GM18499 (cell line): ENCODE measurements around the gene MTR.

ENCODE experiments used
- ATAC-seq: cut with Tn5 transposase; IDR thresholded peaks from one replicate; pipeline ENCODE4 v1.9.1; 2021; ENCODE audit warnings: moderate number of reproducible peaks; ENCODE audit not compliant: insufficient read depth, unreplicated experiment

MTR gene

GRCh38 chr1:236945002-236945401 lies 149.9 kb downstream of the MTR start:
- no peak for ATAC-seq

- no peak for ATAC-seq
Measured at GRCh38 chr1:236947794-236948193, 152.7 kb downstream of the MTR start.

- ATAC-seq = no peak
Measured at GRCh38 chr1:236948381-236948780, 153.3 kb downstream of the MTR start.

- ATAC-seq = no peak
Measured at GRCh38 chr1:236948996-236949395, 153.9 kb downstream of the MTR start.

- ATAC-seq = no peak
Measured at GRCh38 chr1:236950365-236950764, 155.3 kb downstream of the MTR start.

GRCh38 chr1:236951672-236952071 lies 156.6 kb downstream of the MTR start:
- ATAC-seq = no peak

GRCh38 chr1:236952246-236953003 lies 157.3 kb downstream of the MTR start:
- ATAC-seq = no peak

- no peak for ATAC-seq
Measured at GRCh38 chr1:236953151-236953700, 158.1 kb downstream of the MTR start.
